GM12872 (cell line): ENCODE measurements around the gene IFI30.

Experiments used
- CTCF ChIP-seq: IDR thresholded peaks from 3 replicates; pipeline ENCODE4 v1.5.1; 2011; ENCODE audit warnings: low read depth, mild to moderate bottlenecking, low read length, moderate library complexity; ENCODE audit not compliant: insufficient read depth

The IFI30 gene

GRCh38 chr19:18202397-18202777 lies 28.8 kb downstream of the IFI30 start:
- no peak for TF ChIP-seq CTCF

- TF ChIP-seq CTCF: peak; percentile 49
These were observed 29.3 kb downstream of the IFI30 start for GRCh38 chr19:18202778-18203407.

GRCh38 chr19:18203408-18203862 lies 29.8 kb downstream of the IFI30 start:
- no peak for TF ChIP-seq CTCF

- no peak for TF ChIP-seq CTCF
These were observed 30.3 kb downstream of the IFI30 start, which contains the start of gene RAB3A for GRCh38 chr19:18203863-18204393. Gene RAB3A (minus strand): TSS chr19:18204042. CDS start chr19:18202740, 1,302 bp downstream.

- no peak for TF ChIP-seq CTCF
These were observed 31.0 kb downstream of the IFI30 start for GRCh38 chr19:18204394-18205199.

- no peak for TF ChIP-seq CTCF
These were observed 31.7 kb downstream of the IFI30 start for GRCh38 chr19:18205200-18205892.

- TF ChIP-seq CTCF: no peak
These were observed 32.4 kb downstream of the IFI30 start for GRCh38 chr19:18206018-18206417.
